ENCODE results near the gene LRFN5. TPM values are rescaled to one million over a fixed set of nuclear protein-coding genes. Genes with fewer than 3 reads are reported as not detected.

LRFN5 gene
- total and polyA plus RNA-seq, 2 experiments from 2014 or later, result 2.1 to 2.2 TPM

- Histone ChIP-seq H3K27me3 (no peaks in the 10 kb centered on the region), H3K4me1 (ENCODE audit: low read depth) (no peaks in the 10 kb centered on the region), H3K36me3 (no peaks in the 10 kb centered on the region), H3K4me3 (no peak overlapping the region), H3K9me3 (ENCODE audit: low read depth) (no peaks in the 10 kb centered on the region), H3K27ac (no peak overlapping the region)
- DNase-seq (ENCODE audit: low read depth in 1 of 2, low spot score in 1 of 2), result no peak
- TF ChIP-seq CTCF (IDR thresholded peaks at IDR 0.05; ENCODE audit: low read depth, low read length), result no peak
These were observed 176.7 kb downstream of the LRFN5 start for GRCh38 chr14:41783403-41783802.

GRCh38 chr14:41785696-41786095 lies 179.0 kb downstream of the LRFN5 start:
- DNase-seq (ENCODE audit: low read depth in 1 of 2, low spot score in 1 of 2), result peak in 1 of 2 donors; percentile 7

GRCh38 chr14:41799817-41800216 lies 193.1 kb downstream of the LRFN5 start:
- no peak for TF ChIP-seq CTCF (IDR thresholded peaks at IDR 0.05; ENCODE audit: low read depth, low read length)
- no peak for DNase-seq (ENCODE audit: low read depth in 1 of 2, low spot score in 1 of 2)
- Histone ChIP-seq H3K4me3 (no peak overlapping the region), H3K4me1 (ENCODE audit: low read depth) (no peaks in the 10 kb centered on the region), H3K27ac (no peak overlapping the region), H3K9me3 (ENCODE audit: low read depth) (no peaks in the 10 kb centered on the region), H3K27me3 (no peaks in the 10 kb centered on the region), H3K36me3 (no peaks in the 10 kb centered on the region)

More at GRCh38 chr14:41785696-41786095, 179.0 kb downstream of the LRFN5 start:
- Histone ChIP-seq H3K4me1 (ENCODE audit: low read depth) (no peaks in the 10 kb centered on the region), H3K36me3 (no peaks in the 10 kb centered on the region), H3K9me3 (ENCODE audit: low read depth) (no peaks in the 10 kb centered on the region), H3K27me3 (no peaks in the 10 kb centered on the region), H3K27ac (no peak overlapping the region), H3K4me3 (no peak overlapping the region)
- TF ChIP-seq CTCF (IDR thresholded peaks at IDR 0.05; ENCODE audit: low read depth, low read length), result no peak

GRCh38 chr14:41805633-41806032 lies 199.0 kb downstream of the LRFN5 start:
- DNase-seq (ENCODE audit: low read depth in 1 of 2, low spot score in 1 of 2), result no peak
- Histone ChIP-seq H3K27me3 (no peaks in the 10 kb centered on the region), H3K4me1 (ENCODE audit: low read depth) (no peaks in the 10 kb centered on the region), H3K36me3 (no peaks in the 10 kb centered on the region), H3K9me3 (ENCODE audit: low read depth) (no peaks in the 10 kb centered on the region), H3K27ac (no peak overlapping the region), H3K4me3 (no peak overlapping the region)
- no peak for TF ChIP-seq CTCF (IDR thresholded peaks at IDR 0.05; ENCODE audit: low read depth, low read length)

GRCh38 chr14:41806366-41806975 lies 199.8 kb downstream of the LRFN5 start:
- H3K4me3 ChIP-seq, result no peak overlapping the region
- no peaks in the 10 kb centered on the region for H3K9me3 ChIP-seq (ENCODE audit: low read depth)
- DNase-seq (ENCODE audit: low read depth in 1 of 2, low spot score in 1 of 2), result no peak
- H3K27me3 ChIP-seq, result no peaks in the 10 kb centered on the region
- TF ChIP-seq CTCF (IDR thresholded peaks at IDR 0.05; ENCODE audit: low read depth, low read length), result no peak
- no peaks in the 10 kb centered on the region for H3K4me1 ChIP-seq (ENCODE audit: low read depth)
- H3K27ac ChIP-seq, result no peak overlapping the region
- H3K36me3 ChIP-seq, result no peaks in the 10 kb centered on the region

Measured in cardiac muscle cell (in vitro differentiated cells and primary cell).